ENCODE measurements around the gene ANXA10.

DNA sequence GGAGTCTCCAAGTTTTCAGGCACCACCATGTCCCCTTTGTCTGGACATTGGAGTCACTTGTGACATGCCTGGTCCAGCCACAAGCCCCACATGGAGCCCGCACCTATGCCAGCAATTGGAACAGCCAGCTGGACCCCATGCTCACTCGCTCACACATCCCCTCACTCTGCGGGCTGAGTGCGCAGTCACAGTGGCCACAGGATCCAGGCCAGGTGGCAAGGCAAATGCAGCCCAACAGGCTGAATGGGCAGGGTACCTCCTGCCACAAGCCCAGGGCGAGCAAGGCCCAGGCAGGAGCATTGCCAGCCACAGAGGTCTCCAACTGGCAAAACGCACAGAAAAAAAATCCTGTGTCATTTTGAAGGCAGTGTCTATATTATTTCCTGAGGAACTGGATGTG lies 82.0 kb downstream of the ANXA10 start:
- TF ChIP-seq KAT7 (CRISPR knock-in tag; IDR thresholded peaks at IDR 0.05; ENCODE audit: borderline replicate concordance): no peak
- no peak for TF ChIP-seq E2F5 (CRISPR knock-in tag; IDR thresholded peaks at IDR 0.05)
- TF ChIP-seq ZNF396 (CRISPR knock-in tag; IDR thresholded peaks at IDR 0.05; ENCODE audit: borderline replicate concordance): no peak
- no peak for TF ChIP-seq NR2C2 (CRISPR knock-in tag; IDR thresholded peaks at IDR 0.05)
- TF ChIP-seq, protein P1, sequence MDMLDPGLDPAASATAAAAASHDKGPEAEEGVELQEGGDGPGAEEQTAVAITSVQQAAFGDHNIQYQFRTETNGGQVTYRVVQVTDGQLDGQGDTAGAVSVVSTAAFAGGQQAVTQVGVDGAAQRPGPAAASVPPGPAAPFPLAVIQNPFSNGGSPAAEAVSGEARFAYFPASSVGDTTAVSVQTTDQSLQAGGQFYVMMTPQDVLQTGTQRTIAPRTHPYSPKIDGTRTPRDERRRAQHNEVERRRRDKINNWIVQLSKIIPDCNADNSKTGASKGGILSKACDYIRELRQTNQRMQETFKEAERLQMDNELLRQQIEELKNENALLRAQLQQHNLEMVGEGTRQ (CRISPR knock-in tag; IDR thresholded peaks at IDR 0.05): no peak
- no peak for TF ChIP-seq CTCF (IDR thresholded peaks at IDR 0.05)

Data from WTC11 (cell line).